HG02610 (cell line): ENCODE results near the gene POFUT2.

Source experiments
- ATAC-seq: cut with Tn5 transposase; IDR thresholded peaks from one replicate; pipeline ENCODE4 v1.9.1; 2021; ENCODE audit warnings: mild to moderate bottlenecking, moderate library complexity; ENCODE audit not compliant: unreplicated experiment

Gene POFUT2

DNA sequence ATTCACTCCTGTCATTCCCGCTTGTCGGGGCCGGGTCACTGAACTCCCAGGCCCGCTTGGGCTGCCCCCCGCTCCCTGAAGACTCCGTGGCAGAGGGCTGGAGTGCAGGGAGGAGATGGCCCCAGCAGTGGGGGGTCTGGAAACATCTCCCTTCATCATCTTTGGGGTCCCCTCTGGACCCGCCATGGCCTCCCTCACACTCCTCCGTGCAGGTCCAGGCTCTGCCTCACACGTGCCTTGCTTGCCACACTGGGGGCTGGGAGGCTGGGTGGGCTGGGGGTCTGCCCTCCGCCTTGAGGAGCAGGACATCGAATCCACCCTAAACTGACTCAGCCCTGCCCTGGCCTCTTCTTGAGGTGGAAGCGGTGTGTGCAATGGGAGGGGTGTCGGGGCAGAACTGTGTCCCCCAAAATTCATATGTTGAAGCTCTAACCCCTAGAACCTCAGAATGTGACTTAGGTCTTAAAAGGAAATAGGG is 35.2 kb downstream of the POFUT2 start:
- ATAC-seq: no peak

DNA sequence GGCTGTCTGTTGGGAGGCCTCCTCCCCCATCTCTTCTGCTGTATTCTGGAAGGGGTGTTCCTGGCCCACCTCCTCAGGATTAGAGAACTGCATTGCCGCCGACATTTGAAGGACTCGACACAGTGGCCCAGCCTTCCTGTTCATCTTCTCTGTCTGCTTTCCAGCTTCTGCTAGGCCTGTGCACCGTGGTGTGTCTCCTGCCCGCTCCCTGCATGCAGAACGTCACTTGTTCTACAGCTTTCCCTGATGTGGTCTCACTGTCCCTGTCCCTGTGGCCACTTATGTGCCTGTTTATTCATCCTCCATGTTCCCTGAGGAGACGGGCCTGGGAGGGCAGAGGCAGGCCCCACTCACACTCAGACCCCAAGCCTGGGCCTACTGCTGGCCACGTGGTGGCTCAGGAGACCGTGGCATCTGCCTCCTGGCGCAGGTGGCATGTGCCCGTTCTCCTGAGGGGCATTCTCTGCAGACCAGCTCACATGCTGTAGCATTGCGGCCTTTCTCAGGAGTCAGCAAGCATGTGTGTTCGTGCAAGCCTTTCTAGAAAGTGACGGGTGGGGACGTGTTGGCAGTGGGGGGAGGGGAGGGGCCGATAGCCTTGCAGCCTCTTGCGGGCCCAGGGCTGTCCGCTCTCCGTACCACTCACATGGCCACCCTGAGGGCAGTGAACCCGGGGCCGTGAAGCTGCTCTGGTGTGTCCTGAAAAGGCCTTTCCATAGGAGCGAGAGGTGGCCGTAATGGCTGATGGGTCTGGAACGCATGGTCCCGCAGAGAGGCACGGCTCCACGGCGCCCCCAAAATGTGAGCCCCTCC is 35.9 kb downstream of the POFUT2 start:
- ATAC-seq: no peak

DNA sequence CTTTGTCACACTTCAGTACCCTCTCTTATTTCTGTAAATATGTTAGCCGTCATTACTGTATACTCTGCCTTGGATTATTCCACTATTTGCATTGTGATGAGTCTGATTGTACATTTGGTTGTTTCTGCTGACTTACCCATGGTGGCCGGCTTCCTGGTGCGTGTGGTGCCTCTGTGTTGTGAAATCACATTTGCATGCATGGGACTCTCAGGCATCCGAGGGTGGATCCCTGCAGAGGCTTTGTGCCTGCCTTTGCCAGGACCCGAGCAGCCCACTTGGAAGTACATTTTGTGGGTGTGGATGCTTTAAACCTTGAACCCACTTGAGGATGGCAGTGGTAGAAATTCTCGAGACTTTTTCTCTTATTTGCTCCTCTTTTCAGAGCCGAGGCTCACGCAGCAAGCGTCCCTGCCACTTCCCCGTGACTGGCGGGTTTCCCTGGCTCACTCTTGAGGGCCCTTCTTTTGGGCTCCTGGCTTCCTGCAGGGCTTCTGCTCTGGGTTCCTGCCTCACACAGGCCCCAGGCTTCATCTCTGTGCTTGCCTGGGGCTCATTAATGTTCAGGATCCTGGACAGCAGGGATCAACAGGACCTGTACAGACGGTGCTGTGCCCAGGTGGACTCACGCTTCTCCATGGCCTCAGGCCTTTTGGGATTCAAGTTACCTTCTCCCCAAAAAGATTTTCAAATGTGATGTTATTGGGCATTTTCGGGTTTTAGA is 36.6 kb downstream of the POFUT2 start:
- ATAC-seq: no peak

DNA sequence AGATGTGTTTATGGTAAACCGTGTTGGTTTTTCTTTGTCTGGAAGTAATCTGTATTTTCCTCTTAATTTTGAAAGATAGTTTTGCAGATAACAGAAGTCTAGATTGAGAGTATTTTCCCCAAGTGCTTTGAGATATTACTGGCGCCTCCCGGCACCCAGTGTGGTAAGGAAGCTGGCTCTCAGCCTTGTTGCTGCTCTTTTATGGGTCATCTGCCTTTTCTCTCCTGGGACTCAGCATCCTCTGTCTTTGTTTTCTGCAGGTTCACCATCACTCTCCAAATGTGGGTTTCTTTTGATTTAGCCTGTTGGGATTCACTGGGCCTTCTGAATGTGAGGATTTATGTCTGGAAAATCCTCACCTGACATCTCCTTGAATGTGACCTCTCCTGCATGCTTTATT is 37.4 kb downstream of the POFUT2 start:
- no peak for ATAC-seq

DNA sequence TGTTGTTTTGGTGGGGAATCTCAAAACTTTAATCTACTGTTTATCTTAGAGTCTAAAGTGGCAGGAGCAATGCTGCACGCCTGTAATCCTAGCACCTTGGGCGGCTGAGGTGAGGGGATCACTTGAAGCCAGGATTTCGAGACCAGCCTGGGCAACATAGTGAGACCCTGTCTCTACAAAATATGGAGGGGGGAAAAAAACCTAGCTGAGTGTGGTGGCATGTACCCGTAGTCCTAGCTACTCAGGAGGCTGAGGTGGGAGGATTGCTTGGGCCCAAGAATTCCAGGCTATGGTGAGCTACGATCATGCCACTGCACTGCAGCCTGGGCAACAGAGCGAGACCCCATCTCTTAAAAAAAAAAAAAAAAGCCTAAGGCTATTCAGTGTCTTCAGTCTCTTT is 38.1 kb downstream of the POFUT2 start:
- ATAC-seq: no peak

DNA sequence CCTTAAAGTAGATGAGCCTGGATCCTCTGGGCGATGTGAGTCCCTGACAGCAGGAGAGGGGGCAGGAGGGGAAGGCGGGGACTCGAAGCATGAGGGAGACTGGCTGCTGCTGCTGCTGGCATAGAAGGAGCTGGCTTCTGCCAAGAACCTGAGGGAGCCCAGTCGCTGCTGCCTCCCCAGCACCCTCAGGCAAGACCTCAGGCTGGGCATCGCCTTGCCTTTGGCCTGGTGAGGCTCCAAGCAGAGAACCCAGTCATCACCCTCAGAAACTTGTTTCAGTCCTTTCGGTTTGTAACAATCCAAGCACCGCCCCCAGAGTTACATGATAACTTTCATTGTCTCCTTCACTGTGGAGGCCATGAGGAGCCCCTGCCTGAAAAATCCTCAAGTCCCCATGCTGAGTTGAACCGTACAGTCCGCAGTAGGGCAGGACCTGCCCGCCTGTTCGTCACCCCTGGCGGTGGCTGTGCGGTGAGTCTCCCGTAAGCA is 38.8 kb downstream of the POFUT2 start:
- ATAC-seq: no peak

DNA sequence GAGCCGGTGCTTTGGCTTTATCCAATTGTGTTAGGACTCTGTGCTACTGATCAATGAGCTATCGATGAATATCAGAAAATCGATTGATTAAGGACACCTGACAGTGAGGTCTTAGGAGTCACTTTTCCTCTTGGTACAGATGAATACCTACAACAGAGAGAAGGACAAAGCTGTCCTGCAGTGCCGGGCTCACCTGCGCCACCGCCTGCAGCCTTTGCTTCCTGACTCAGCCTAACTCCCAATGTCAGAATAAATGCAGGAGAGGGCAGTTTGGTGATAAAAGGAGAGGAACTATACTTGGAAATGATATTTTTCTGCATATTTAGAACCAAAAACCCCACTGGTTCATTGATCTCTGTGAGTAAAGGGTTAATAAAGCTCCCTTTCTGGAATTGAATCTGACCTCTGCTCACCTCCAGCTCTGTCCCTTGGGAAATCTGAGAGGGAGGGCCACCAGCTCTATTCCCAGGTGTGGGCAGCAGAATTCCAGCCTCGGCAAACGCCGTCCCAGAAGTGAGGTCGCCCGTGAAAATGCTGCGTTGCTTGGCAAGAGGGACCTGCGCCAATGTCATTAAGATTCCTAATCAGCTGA is 39.3 kb downstream of the POFUT2 start:
- no peak for ATAC-seq

DNA sequence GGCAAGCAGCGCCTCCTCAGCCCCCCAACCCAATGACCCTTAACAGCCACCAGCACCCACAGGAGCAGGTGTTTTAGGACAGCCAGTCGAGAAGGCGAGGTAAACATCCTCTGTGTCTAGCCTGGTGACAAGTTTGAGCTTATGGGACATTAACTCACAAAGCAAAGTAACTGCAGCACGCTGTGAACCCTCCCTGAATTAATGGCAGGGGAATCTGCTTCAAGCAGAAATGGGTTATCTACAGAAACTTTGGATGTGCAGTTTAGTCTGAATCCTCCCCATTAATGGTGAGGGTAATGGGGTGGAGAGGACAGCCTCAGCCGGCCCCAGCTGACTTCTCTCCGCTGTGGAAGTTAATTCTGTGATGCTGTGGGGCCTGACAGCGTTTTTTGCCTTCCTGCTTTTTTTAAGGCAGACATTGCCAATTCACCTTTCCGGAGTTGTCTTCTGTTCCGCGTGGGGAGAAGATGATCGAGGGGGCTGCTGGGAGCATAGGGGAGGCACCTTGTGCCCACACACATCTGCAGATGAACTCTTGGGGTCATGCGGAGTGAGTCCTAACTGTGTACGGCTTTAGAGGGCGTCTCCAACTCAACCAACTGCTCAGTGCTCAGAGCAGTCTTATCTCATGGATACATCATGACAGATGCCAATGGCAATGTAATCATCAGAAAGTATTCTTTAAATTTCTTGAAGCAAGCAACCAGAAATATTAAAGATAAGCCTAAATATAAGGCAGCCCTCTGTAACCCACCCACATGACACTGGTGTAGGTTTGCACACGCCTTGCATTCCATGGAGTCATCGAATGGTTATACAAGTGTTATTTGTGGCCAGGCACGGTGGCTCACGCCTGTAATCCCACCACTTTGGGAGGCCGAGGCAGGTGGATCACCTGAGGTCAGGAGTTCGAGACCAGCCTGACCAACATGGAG is 41.0 kb downstream of the POFUT2 start:
- no peak for ATAC-seq

DNA sequence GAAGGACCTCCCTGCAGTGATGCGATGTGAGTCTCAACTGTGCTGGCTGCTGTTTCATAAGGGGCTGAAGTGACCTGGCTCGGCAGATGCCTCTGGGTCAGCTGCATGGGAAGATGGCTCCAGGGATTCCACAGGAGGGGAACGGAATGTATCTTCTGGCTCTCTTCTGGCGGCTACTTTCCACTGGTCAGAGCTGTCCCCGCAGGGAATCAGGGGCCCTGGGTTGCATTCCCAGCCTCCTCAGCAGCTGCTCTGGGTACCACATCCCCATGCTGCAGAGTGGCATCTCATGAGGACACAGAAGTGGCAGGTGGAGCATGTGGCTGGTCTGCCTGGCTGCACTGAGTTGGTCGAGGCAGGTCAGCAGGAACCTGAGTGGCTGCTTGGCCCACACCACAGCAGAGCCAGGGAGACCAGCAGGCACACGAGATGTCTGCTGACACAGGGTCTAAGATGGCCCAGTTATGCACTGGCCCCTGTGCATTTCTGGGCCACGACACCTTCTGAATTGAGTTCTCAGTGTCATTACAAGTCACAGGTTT is 42.8 kb downstream of the POFUT2 start:
- no peak for ATAC-seq

DNA sequence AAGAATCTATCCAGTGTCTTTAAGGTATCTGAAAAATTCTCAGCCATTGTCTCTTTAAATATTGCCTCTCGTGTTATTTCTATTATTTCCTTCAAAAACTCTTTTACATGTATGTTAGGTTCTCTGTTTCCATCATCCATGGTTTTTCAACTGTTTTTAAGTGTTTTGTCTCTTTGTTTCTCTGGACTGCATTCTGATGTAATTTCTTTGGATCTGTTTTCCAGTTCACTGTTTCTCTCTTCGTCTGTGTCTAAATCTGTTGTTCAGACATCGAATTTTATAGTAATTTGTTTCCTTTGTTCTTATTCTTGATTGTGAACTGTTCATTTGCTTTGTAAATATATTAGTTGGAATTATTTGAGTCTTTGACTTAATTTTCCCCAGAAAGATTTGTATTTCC is 44.1 kb downstream of the POFUT2 start:
- ATAC-seq: no peak

DNA sequence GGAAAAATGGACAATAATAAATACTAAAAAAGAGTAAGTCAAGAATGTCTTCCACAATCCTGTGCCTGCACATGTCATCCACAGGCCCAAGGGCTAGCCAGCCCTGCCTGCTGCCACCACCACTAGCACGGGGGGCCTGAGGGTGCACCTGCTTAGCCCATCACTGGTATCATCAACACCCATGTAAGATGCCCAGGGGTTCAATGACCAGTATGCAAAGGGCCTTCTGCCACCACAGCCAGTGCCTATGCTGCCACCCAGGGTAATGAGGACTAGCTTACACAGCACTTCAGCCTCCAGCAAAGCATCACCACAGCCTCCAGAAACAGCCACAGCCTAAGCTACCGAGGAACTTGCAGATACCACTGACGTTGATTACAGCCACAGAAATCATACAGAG is 46.3 kb downstream of the POFUT2 start:
- ATAC-seq: no peak

DNA sequence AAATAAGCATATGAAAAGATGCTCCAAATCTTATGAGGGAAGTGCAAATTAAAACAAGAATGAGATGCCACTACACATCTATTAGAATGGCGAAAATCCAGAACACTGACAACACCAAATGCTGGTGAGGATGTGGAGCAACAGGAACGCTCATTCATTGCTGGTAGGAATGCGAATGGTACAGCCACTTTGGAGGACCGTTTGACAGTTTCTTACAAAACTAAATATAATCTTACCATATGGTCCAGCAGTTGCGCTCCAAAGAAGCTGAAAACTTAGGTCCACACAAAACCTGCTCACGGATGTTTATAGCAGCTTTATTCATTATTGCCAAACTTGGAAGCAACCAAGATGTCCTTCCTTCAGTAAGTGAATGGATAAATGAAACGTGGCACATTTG is 50.3 kb downstream of the POFUT2 start:
- no peak for ATAC-seq

DNA sequence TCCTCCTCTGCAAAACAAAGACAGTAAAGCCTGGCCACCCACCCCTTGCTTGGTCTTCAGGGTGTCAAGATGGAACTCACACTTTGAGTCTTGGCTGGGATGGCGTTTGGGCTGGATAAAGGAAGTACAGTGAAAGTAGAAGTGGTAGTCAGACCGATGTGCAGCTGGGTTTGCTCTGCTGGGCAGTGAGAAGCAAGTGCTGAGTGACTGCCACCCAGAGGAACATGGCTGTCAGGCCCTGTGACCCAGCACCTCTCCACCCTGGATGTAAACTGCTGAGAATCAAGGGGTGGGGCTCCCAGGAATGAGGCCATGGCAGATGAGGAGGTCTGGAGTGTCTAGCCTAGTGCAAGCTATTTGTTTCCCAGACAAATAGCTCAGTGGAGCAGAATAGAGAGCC is 51.2 kb downstream of the POFUT2 start:
- no peak for ATAC-seq

DNA sequence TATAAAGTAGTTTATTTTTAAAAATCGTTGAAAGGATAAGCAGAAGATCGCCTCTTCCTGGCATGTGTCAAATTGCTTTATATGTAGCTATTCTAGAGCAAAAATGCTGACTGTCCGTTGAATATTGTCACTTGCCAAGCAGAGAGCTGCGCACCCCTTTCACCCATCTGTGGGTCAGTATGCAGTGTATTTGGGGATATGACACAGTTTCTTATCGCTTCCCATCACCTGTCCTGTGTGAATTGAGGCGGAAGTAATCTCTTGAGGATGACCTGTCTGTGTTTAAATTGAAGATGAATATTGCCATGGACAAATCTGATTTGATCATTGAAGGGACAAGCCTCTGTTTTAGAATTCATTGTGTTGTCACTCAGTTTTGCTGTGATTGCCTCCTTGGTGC is 52.2 kb downstream of the POFUT2 start:
- ATAC-seq: no peak

DNA sequence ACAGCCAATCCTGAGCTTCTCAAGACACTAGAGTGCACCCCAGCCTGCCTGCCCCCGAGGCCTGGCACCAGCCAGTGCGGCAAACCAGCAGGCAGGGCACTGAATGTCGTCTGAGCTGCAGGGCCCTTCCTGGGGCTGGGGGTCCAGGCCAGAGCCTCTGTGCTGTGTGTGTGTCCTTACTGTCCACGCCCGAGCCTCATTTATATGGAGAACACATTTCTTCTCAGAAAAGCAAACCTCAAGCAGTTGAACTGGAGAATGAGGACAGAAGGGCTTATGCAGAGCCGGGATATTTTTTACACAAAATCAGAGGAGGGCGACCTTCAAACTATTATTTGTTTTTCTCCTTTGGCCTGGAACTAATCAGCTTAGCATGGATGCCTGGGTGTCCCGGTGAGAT is 52.7 kb downstream of the POFUT2 start:
- no peak for ATAC-seq

DNA sequence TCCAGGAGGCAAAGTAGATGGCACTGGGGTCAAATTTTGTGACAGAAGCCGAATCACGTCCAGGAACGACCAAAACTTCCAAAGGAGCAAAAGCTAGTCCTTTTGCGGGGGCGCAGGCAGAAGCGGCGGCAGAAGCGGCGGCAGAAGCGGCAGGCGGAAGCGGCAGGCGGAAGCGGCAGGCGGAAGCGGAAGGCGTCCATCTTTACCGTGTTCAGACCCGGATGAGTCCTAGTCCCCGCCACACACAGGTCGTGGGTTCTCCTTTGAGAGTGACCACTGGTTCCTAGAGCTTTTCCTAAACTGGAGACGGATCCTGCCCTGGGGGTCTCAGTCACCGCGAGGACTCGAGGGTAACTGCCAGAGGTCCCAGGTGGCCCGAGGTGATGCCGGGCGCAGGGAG is 53.6 kb downstream of the POFUT2 start:
- no peak for ATAC-seq

DNA sequence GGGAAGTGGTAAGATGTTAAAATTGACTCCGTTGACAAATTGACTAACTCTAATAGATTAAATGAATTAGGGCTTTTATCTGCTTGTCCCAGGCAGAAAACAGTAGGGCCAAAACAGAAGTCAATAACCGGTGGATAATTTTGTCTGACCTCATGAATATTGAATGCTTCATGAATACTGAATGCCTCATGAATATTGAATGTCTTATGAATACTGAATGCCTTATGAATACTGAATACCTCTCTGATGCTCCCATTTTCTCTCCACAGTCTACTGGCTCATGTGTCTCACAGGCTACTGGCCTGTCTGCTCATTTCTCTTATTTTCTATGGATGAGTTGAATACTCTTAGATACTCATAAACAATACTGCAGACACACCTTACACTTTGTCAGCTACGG is 56.0 kb downstream of the POFUT2 start:
- no peak for ATAC-seq

DNA sequence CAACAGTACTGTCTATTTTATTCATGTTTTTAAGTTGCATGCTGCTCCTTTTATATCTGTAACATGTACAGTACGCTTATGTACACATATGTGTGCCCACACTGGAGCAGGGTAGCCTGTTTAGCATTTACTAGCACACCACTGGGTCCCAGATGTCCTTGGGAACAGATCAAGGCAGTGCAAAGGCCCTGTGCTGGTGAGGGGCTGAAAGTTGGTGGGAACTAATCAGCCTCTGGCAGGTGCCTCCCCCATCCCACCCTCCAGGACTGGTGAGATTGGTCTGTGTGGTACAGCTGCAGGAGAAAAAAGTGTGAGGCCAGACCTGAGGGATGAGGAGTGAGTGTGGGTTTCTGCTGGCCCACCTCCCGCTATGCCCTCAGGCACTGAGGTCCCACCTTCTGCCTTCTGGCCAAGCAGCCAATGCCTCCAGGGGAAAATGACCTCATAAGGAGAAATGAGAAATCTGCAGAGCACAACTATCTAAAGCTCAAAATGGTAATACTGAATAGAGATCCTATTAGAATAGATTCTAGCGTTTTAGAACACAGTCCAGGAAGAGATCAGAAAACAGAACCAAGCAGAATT is 58.9 kb downstream of the POFUT2 start:
- ATAC-seq: no peak

DNA sequence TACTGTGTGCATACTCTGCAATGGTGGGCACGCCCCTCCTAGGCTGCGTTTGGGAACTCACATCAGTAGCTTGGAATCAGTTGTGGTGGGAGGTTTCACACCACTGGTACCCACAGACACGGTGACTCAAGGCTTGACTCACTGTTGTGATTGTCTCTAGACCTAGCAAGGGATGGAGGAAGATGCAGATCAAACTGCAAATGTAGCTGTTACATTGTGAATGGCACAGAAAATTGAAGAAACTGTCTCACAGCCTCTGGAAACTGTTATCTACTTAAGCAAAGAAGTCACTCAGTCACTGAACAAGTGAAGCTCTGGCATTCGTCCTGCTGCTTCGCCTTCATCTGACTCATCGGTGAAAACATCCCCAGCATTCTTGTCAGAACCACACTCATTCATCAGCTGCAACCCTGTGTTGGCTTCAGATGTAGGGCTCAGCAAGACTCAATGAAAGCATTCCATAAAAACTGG is 59.5 kb downstream of the POFUT2 start:
- no peak for ATAC-seq

DNA sequence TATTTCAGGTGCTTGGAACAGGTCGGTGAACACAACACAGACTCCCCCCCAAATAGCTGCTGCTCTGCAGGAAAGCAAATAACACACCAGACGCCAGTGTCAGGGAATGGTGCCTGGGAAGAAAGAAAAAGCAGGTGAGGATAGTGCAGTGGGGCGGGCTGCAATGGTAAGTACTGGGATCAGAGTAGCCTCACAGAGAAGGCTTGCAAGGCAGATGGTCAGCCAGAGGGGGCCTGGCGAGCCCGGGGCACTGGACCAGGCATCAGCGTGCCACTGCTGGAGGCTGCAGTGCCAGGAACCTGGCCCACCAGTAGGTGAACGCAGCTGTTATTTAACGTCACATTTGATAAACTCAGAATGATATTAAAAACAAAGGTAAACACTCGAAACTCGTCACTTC is 60.0 kb downstream of the POFUT2 start:
- no peak for ATAC-seq
